CD4-positive, alpha-beta memory T cell (primary cell): ENCODE data around the gene RAB11B. TPM values are rescaled to one million over a fixed set of nuclear protein-coding genes. Genes with fewer than 3 reads are reported as not detected.
"Not testable (repeated sequence)": the region's sequence is repeated elsewhere in the genome, so short reads cannot be mapped to it uniquely, and the experiment has no call there.

ENCODE experiments used
- CTCF ChIA-PET: fragments of 350-600 bp; sonication (Branson Sonifier 250); formaldehyde crosslinking; loops from one replicate; lab custom pipeline; 2021; ENCODE audit warnings: inconsistent platforms; ENCODE audit not compliant: partially characterized antibody; lab: Charles Lee
- POLR2A ChIA-PET: fragments of 350-600 bp; sonication (Branson Sonifier 250); formaldehyde crosslinking; loops from one replicate; lab custom pipeline; 2021; ENCODE audit not compliant: partially characterized antibody; lab: Charles Lee
- DNase-seq, 5 donors: peaks; one replicate each; pipeline versions ENCODE4 v3.0.0 to v3.0.0-alpha.2; 2020 to 2022; ENCODE audit warnings: mixed read lengths in 1 of 5
- H3K27ac ChIP-seq: one replicate; pipeline ENCODE4 v1.7.0; 2013; ENCODE audit warnings: low read depth, low read length
- H3K27me3 ChIP-seq: 2 replicates; pipeline ENCODE4 v1.7.0; 2013; ENCODE audit warnings: mild to moderate bottlenecking, low read length, moderate library complexity; ENCODE audit not compliant: insufficient read depth
- H3K36me3 ChIP-seq: 2 replicates; pipeline ENCODE4 v1.7.0; 2013; ENCODE audit warnings: mild to moderate bottlenecking, low read length, moderate library complexity; ENCODE audit not compliant: insufficient read depth
- H3K4me1 ChIP-seq: 2 replicates; pipeline ENCODE4 v1.7.0; 2013; ENCODE audit warnings: mild to moderate bottlenecking, low read length, moderate library complexity; ENCODE audit not compliant: insufficient read depth
- H3K4me3 ChIP-seq, 2 donors: one replicate each; pipeline ENCODE4 v1.7.0; 2013; ENCODE audit warnings: low read length in 2 of 2, mild to moderate bottlenecking in 1 of 2
- H3K9me3 ChIP-seq, 2 donors: one replicate each; pipeline ENCODE4 v1.7.0; 2013; ENCODE audit warnings: low read length in 2 of 2, control low read depth in 1 of 2; ENCODE audit not compliant: control insufficient read depth in 1 of 2
- H3K27ac Mint-ChIP-seq, 7 donors: one replicate each; pipeline ENCODE4 v1.8.0; 2020 to 2021; ENCODE audit warnings: mixed read lengths in 7 of 7, mild to moderate bottlenecking in 6 of 7, inconsistent platforms in 3 of 7, moderate library complexity in 3 of 7
- H3K27me3 Mint-ChIP-seq, 2 donors: one replicate each; pipeline ENCODE4 v1.8.0; 2020 to 2021; ENCODE audit warnings: mixed read lengths in 2 of 2
- H3K36me3 Mint-ChIP-seq, 2 donors: one replicate each; pipeline ENCODE4 v1.8.0; 2020 to 2021; ENCODE audit warnings: mixed read lengths in 2 of 2, inconsistent platforms in 1 of 2, mild to moderate bottlenecking in 1 of 2
- H3K4me1 Mint-ChIP-seq, 4 donors: one replicate each; pipeline ENCODE4 v1.8.0; 2020 to 2021; ENCODE audit warnings: mixed read lengths in 4 of 4, mild to moderate bottlenecking in 1 of 4
- H3K4me3 Mint-ChIP-seq, 8 donors: one replicate each; pipeline ENCODE4 v1.8.0; 2020 to 2021; ENCODE audit warnings: mixed read lengths in 8 of 8, mild to moderate bottlenecking in 7 of 8, moderate library complexity in 6 of 8, inconsistent platforms in 3 of 8
- H3K9me3 Mint-ChIP-seq, 8 donors: one replicate each; pipeline ENCODE4 v1.8.0; 2020 to 2021; ENCODE audit warnings: mixed read lengths in 8 of 8, mild to moderate bottlenecking in 5 of 8, inconsistent platforms in 3 of 8, moderate library complexity in 1 of 8
- intact Hi-C: fragments of 100-400 bp; cut with micrococcal nuclease; formaldehyde crosslinking; loops from one replicate; pipeline ENCODE4 v1.15.1; 2023
- polyA plus RNA-seq, 2 donors: library from polyadenylated mRNA; unstranded; fragments of 300-500 nt; fragmentation: Illumina TruSeq; gene quantifications; one replicate each; pipeline ENCODE4 v1.2.3, GENCODE V29; 2021
- total RNA-seq, 2 experiments: library from RNA; stranded (reverse); gene quantifications; one replicate each; pipeline ENCODE4 v1.2.3, GENCODE V29; 2021

RAB11B gene
- total and polyA plus RNA-seq, 4 experiments from 2014 or later = 40.2 to 109 (median 96.9) TPM

DNA sequence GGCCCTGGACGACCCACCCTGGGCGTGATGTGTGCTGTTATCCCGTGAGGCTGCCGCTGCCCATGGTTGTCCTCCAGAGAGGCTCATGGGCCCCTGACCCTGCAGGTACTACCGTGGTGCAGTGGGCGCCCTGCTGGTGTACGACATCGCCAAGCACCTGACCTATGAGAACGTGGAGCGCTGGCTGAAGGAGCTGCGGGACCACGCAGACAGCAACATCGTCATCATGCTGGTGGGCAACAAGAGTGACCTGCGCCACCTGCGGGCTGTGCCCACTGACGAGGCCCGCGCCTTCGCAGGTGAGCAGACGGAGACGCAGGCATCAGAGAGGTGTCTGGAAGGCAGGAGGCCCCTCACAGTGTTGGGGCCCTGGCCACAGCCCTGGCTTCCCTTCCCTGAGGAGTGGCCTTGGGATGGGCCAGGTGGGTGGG, 11.8 kb downstream of the RAB11B start:
- Mint-ChIP-seq H3K36me3 (peaks cover 11 to 32% of the 10 kb centered on the region in 2 donors), H3K4me3 (no peak overlapping the region), H3K27me3 (no peaks in the 10 kb centered on the region), H3K27ac (no peak overlapping the region), H3K9me3 (no peaks in the 10 kb centered on the region), H3K4me1 (peaks cover 5 to 6% (median 5%) of the 10 kb centered on the region in 4 donors)
- no peaks in the 10 kb centered on the region for H3K27me3 ChIP-seq
- ChIA-PET CTCF (no interaction called here), POLR2A (no interaction called here)
- intact Hi-C loops = no loop called here
- DNase-seq = no peak
- H3K36me3 ChIP-seq = peaks cover 29% of the 10 kb centered on the region
- H3K9me3 ChIP-seq = no peaks in the 10 kb centered on the region
- peaks cover 9% of the 10 kb centered on the region for H3K4me1 ChIP-seq
- H3K27ac ChIP-seq = no peak overlapping the region
- H3K4me3 ChIP-seq = no peak overlapping the region

DNA sequence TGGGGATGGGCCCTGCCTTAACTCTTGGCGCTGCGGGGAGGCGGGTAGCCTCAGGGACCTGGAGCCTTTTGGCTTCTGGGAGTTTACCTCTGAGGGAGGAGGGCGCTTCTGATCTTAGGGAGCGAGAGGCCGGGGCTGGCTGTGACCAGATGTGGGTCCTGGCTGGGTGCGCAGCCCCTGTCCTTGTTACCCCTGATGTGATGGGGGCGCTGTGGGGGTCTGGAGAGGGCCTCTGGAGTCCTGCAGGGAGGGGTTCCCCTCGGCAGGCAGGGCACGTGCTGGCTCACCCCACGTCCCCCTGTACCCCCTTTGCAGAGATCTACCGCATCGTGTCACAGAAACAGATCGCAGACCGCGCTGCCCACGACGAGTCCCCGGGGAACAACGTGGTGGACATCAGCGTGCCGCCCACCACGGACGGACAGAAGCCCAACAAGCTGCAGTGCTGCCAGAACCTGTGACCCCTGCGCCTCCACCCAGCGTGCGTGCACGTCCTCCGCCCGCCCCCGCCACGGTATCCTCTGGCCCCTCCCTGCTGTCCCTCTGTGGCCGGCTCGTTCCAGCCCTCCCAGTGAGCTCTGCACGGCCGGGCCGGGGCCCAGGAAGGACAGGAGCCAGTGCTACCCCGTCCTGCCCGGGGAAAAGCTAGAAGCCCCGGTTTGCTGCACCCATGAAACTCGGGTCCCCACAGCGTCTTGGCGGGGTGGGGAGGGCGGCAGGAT, 13.1 kb downstream of the RAB11B start:
- Histone ChIP-seq H3K4me3 (no peak overlapping the region), H3K9me3 (no peaks in the 10 kb centered on the region), H3K27ac (no peak overlapping the region), H3K27me3 (no peaks in the 10 kb centered on the region), H3K36me3 (peaks cover 29% of the 10 kb centered on the region), H3K4me1 (no peaks in the 10 kb centered on the region)
- no peak overlapping the region for H3K4me3 Mint-ChIP-seq
- no peaks in the 10 kb centered on the region for H3K4me1 Mint-ChIP-seq
- peaks cover 11 to 29% of the 10 kb centered on the region in 2 donors for H3K36me3 Mint-ChIP-seq
- no peak overlapping the region for H3K27ac Mint-ChIP-seq
- intact Hi-C loops = no loop called here
- ChIA-PET POLR2A (no interaction called here), CTCF (interaction anchor here (0.9 kb wide), 1 partner anchor 11 kb away, joined by 3 read pairs; no protein-coding TSS in a partner anchor)
- H3K9me3 Mint-ChIP-seq = no peaks in the 10 kb centered on the region
- DNase-seq = no peak
- no peaks in the 10 kb centered on the region for H3K27me3 Mint-ChIP-seq

GRCh38 chr19:8403820-8404109, 13.6 kb downstream of the RAB11B start:
- no peaks in the 10 kb centered on the region for H3K27me3 Mint-ChIP-seq
- H3K4me3 ChIP-seq = no peak overlapping the region
- no peaks in the 10 kb centered on the region for H3K9me3 ChIP-seq
- POLR2A ChIA-PET = no interaction called here
- H3K36me3 ChIP-seq = peaks cover 29% of the 10 kb centered on the region
- no peaks in the 10 kb centered on the region for H3K9me3 Mint-ChIP-seq
- no peak for DNase-seq
- H3K4me3 Mint-ChIP-seq = no peak overlapping the region
- intact Hi-C loops = no loop called here
- no peaks in the 10 kb centered on the region for H3K4me1 ChIP-seq
- peaks cover 11 to 29% of the 10 kb centered on the region in 2 donors for H3K36me3 Mint-ChIP-seq
- no peak overlapping the region for H3K27ac ChIP-seq
- H3K27me3 ChIP-seq = no peaks in the 10 kb centered on the region
- no peaks in the 10 kb centered on the region for H3K4me1 Mint-ChIP-seq
- H3K27ac Mint-ChIP-seq = no peak overlapping the region
- CTCF ChIA-PET = interaction anchor here (0.9 kb wide), 1 partner anchor 10 kb away, joined by 3 read pairs; no protein-coding TSS in a partner anchor

DNA sequence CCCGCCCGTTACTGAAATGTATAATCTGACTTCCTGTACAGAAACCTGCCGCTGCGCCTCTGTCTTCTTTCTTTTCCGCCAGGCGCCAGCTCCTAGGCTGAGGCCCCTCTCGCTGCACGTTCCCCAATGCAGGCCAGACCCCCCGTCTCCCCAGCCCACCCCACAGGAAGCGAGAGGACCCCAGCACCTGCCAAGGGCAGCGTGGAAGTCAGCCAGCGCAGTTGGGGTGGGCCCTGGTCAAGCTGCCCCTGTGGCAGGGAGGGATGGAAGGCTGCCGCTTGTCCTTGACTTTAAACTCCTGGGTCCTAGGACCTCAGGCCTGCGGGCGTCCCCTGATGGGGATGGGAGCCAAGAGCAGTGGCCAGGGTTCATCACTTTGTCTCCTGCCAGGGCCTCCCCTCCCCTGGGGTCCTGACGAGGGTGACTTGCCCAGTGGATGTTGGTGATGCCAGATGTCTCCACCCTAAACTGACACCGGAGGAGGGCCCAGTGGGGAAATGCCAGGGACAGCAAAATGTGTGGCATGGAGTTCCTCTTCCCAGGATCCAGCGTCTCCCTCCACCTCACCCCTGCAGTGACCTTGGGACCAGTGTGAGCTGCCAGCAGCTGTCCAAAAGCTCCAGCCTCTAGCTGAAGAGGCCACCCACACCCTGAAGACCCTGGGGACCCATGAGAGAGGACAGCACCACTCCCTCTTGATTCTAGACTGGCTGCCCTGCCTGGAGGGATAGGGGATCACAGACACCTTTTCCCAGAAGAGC, 14.4 kb downstream of the RAB11B start:
- H3K27ac ChIP-seq = no peak overlapping the region
- DNase-seq = no peak
- peaks cover 11 to 27% of the 10 kb centered on the region in 2 donors for H3K36me3 Mint-ChIP-seq
- no peaks in the 10 kb centered on the region for H3K27me3 Mint-ChIP-seq
- H3K4me1 Mint-ChIP-seq = no peaks in the 10 kb centered on the region
- ChIA-PET POLR2A (no interaction called here), CTCF (interaction anchor here (0.6 to 0.9 kb wide), 2 partner anchors 10 to 234 kb away, joined by 3 to 6 read pairs; no protein-coding TSS in a partner anchor)
- H3K4me3 Mint-ChIP-seq = no peak overlapping the region
- H3K27me3 ChIP-seq = no peaks in the 10 kb centered on the region
- intact Hi-C loops = no loop called here
- H3K4me3 ChIP-seq = no peak overlapping the region
- H3K9me3 ChIP-seq = no peaks in the 10 kb centered on the region
- H3K4me1 ChIP-seq = no peaks in the 10 kb centered on the region
- H3K27ac Mint-ChIP-seq = peak overlapping the region in 2 of 7 donors; percentile 27 to 63
- peaks cover 26% of the 10 kb centered on the region for H3K36me3 ChIP-seq
- H3K9me3 Mint-ChIP-seq = no peaks in the 10 kb centered on the region

DNA sequence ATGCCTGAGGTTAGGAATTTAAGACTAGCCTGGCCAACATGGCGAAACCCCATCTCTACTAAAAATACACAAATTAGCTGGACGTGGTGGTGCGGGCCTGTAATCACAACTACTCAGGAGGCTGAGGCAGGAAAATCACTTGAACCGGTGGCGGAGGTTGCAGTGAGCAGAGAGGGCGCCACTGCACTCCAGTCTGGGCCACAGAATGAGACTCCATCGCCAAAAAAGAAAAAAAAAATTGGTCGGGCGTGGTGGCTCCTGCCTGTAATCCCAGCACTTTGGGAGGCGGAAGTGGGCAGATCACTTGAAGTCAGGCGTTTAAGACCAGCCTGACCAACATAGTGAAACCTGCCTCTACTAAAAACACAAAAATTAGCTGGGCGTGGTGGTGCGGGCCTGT, 20.6 kb downstream of the RAB11B start:
- H3K4me3 ChIP-seq, H3K27ac Mint-ChIP-seq, H3K27me3 ChIP-seq, DNase-seq, H3K36me3 Mint-ChIP-seq, H3K36me3 ChIP-seq, H3K4me3 Mint-ChIP-seq, intact Hi-C loops, H3K27me3 Mint-ChIP-seq, H3K27ac ChIP-seq, H3K9me3 ChIP-seq, H3K9me3 Mint-ChIP-seq: not testable (repeated sequence)
- H3K4me1 Mint-ChIP-seq = peaks cover 8 to 15% (median 10%) of the 10 kb centered on the region in 4 donors
- H3K4me1 ChIP-seq = peaks cover 19% of the 10 kb centered on the region
- ChIA-PET CTCF (interaction anchor here (0.8 to 7.3 kb wide), 3 partner anchors 51 to 231 kb away, joined by 3 to 93 read pairs (median 3); partner anchors contain the start of gene MYO1F), POLR2A (interaction anchor here (0.7 kb wide), 1 partner anchor 183 kb away, joined by 3 read pairs; no protein-coding TSS in a partner anchor)

DNA sequence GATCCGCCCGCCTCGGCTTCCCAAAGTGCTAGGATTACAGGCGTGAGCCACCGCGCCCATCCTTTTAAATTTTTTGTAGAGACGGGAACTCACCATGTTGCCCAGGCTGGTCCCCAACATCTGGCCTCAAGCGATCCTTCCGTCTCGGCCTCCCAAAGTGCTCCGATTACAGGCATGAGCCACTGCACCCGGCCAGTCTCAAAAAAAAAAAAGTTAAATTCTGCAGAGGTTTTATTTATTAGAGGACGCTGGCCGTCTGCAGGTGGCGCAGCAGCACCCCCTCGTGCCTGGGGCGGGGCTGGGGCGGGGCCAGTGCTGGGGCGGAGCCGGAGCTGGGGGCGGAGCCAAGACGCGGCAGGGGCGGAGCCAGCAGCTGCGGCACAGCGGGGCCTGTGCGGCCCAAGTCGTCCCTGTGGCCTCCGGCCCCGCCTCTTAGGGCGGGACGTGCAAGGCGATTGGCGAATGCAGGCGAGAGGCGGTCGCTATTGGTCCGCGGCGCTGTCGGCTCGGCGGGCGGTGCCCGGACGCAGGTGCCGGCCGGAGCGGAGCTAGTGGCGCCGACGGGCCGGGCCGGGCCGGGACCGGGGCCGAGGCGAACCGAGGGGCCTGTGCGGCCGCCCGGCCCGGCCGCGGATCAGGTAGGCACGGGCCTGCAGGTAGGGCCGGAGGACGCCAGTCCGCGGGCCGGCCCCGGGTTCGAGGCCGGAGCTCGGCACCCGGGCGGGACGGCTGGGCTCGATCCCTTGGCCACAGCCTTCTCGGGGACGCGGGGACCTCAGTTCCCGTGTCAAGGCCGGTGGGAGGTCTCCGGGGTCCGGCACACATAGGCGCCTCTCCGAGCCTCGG, 22.8 kb downstream of the RAB11B start, which contains the start of gene MARCHF2:
MARCHF2 (plus strand) TSS at position 523 of the 846 bp plus-strand sequence. CDS start 8,536 bp downstream, outside the sequence.
- DNase-seq = peak; percentile 93 to 96 (median 95)
- Histone ChIP-seq H3K27ac (peak within 1 kb of the TSS; percentile 55), H3K27me3 (no peaks in the 10 kb centered on the region), H3K9me3 (no peaks in the 10 kb centered on the region), H3K4me3 (peak within 1 kb of the TSS; percentile 36 to 60), H3K4me1 (peaks cover 19% of the 10 kb centered on the region), H3K36me3 (no peaks in the 10 kb centered on the region)
- peaks cover 8 to 15% (median 10%) of the 10 kb centered on the region in 4 donors for H3K4me1 Mint-ChIP-seq
- H3K36me3 Mint-ChIP-seq = no peaks in the 10 kb centered on the region
- H3K9me3 Mint-ChIP-seq = no peaks in the 10 kb centered on the region
- POLR2A ChIA-PET = interaction anchor here (0.8 to 4.2 kb wide), 13 partner anchors 22 to 228 kb away, joined by 3 to 52 read pairs (median 7); partner anchors contain the start of genes HNRNPM, MYO1F, RAB11B and ZNF414
- CTCF ChIA-PET = interaction anchor here (0.6 to 7.3 kb wide), 26 partner anchors 11 to 1893 kb away, joined by 3 to 93 read pairs (median 6); partner anchors contain the start of genes HNRNPM, MYO1F, RAB11B and TIMM44
- intact Hi-C loops = loop anchor here (1.0 to 2.0 kb wide), 4 partner anchors 23 to 167 kb away; partner anchors contain the start of genes HNRNPM and RAB11B
- peak within 1 kb of the TSS in 5 of 7 donors; percentile 37 to 82 (median 53) for H3K27ac Mint-ChIP-seq
- peak within 1 kb of the TSS; percentile 54 to 83 (median 78) for H3K4me3 Mint-ChIP-seq
- no peaks in the 10 kb centered on the region for H3K27me3 Mint-ChIP-seq
